CD4-positive, alpha-beta T cell (primary cell): Measurements from ENCODE around the gene NTNG2. TPM values are rescaled to one million over a fixed set of nuclear protein-coding genes. Genes with fewer than 3 reads are reported as not detected.

Experiments
- ATAC-seq: fragments of 200-7000 bp; cut with Tn5 transposase; one replicate; pipeline ENCODE4 v1.10.0; 2022; ENCODE audit warnings: mild to moderate bottlenecking; ENCODE audit not compliant: poor library complexity
- CTCF ChIA-PET: fragments of 350-600 bp; sonication (Branson Sonifier 250); formaldehyde crosslinking; loops from one replicate; lab custom pipeline; 2021; ENCODE audit warnings: antibody characterized with exemption, inconsistent platforms; lab: Charles Lee
- POLR2A ChIA-PET: fragments of 350-600 bp; sonication (Branson Sonifier 250); formaldehyde crosslinking; loops from one replicate; lab custom pipeline; 2021; ENCODE audit warnings: antibody characterized with exemption, inconsistent platforms; lab: Charles Lee
- DNase-seq, 14 experiments: peaks; one replicate each; pipeline ENCODE4 v3.0.0-alpha.2; 2013 to 2020; ENCODE audit warnings: mixed read lengths in 2 of 14
- H3K27ac ChIP-seq, 2 donors: one replicate each; pipeline versions ENCODE4 v1.5.1 to v1.7.0; 2013; ENCODE audit warnings: low read length in 2 of 2, low read depth in 1 of 2, mild to moderate bottlenecking in 1 of 2
- H3K27me3 ChIP-seq, 2 experiments: 1 replicate in 1 of 2; 2 replicates in 1 of 2; pipeline versions ENCODE4 v1.6.1 to v1.7.0; 2013; ENCODE audit warnings: low read length in 2 of 2, control low read depth in 1 of 2, mild to moderate bottlenecking in 1 of 2, moderate library complexity in 1 of 2; ENCODE audit not compliant: insufficient read depth in 2 of 2, control insufficient read depth in 1 of 2
- H3K36me3 ChIP-seq: one replicate; pipeline ENCODE4 v1.6.1; 2013; ENCODE audit warnings: low read length, control low read depth; ENCODE audit not compliant: insufficient read depth
- H3K4me1 ChIP-seq: one replicate; pipeline ENCODE4 v1.6.1; 2013; ENCODE audit warnings: low read length, control low read depth; ENCODE audit not compliant: insufficient read depth
- H3K4me3 ChIP-seq: one replicate; pipeline ENCODE4 v1.5.1; 2013; ENCODE audit warnings: mild to moderate bottlenecking, low read length, moderate library complexity
- H3K9me3 ChIP-seq, 2 experiments: 1 replicate in 1 of 2; 2 replicates in 1 of 2; pipeline versions ENCODE4 v1.6.1 to v1.7.0; 2013; ENCODE audit warnings: low read length in 2 of 2, mild to moderate bottlenecking in 2 of 2, control low read depth in 1 of 2, moderate library complexity in 1 of 2; ENCODE audit not compliant: control insufficient read depth in 1 of 2, insufficient read depth in 1 of 2
- H3K27ac Mint-ChIP-seq: one replicate; pipeline ENCODE4 v1.8.0; 2020; ENCODE audit warnings: mixed read lengths
- H3K27me3 Mint-ChIP-seq: one replicate; pipeline ENCODE4 v1.8.0; 2021; ENCODE audit warnings: mixed read lengths
- H3K36me3 Mint-ChIP-seq: one replicate; pipeline ENCODE4 v1.8.0; 2021; ENCODE audit warnings: low read depth, mixed read lengths
- H3K4me1 Mint-ChIP-seq: one replicate; pipeline ENCODE4 v1.8.0; 2021; ENCODE audit warnings: low read depth, mixed read lengths
- H3K4me3 Mint-ChIP-seq: one replicate; pipeline ENCODE4 v1.8.0; 2020; ENCODE audit warnings: mild to moderate bottlenecking, mixed read lengths
- H3K9me3 Mint-ChIP-seq: one replicate; pipeline ENCODE4 v1.8.0; 2020; ENCODE audit warnings: mixed read lengths
- intact Hi-C, 2 experiments: fragments of 100-400 bp; cut with DNase I in 1 of 2; cut with micrococcal nuclease in 1 of 2; formaldehyde crosslinking; loops; one replicate each; pipeline versions ENCODE4 v1.15.1 to v1.9.0; 2023 to 2025; cut with DNase I, micrococcal nuclease
- total RNA-seq, 174 experiments: library from RNA in 2 of 174; stranded (reverse) in 2 of 174; gene quantifications; one replicate each; pipeline ENCODE4 v1.2.3 and lab custom pipeline; 2021 to 2026
- TF ChIP-seq, protein P1 (sequence below): fragments of 200-600 bp; IDR thresholded peaks from one replicate; pipeline ENCODE4 v1.8.0; 2022; ENCODE audit warnings: antibody characterized with exemption, mild to moderate bottlenecking

Gene NTNG2
- total RNA-seq, 2 experiments from 2014 or later: 2.2 to 2.6 TPM

DNA sequence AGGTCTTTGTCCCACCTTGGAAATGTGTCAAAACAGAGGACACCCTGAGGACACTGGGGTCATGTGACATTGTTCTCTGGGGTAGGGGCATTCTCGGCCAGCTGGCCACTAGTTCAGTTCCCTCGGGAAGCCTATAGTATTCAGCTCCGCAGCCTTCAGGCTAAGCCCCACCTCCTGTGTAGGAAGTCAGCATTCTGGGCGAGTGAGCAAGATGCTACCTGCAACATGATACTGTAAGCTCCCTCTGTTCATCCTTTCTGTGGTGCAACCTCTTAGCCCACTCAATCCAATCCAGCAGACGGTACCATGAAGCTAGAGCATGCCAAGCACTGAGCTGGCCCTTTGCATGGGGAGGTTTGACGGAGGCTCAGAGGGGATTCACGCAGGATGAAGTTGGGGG is 5.3 kb downstream of the NTNG2 start:
- no peak overlapping the region for H3K27ac Mint-ChIP-seq
- no peak for ATAC-seq
- peaks cover 67% of the 10 kb centered on the region for H3K27me3 Mint-ChIP-seq
- H3K4me3 ChIP-seq: no peak overlapping the region
- no peaks in the 10 kb centered on the region for H3K36me3 ChIP-seq
- H3K9me3 Mint-ChIP-seq: no peaks in the 10 kb centered on the region
- TF ChIP-seq, protein P1, sequence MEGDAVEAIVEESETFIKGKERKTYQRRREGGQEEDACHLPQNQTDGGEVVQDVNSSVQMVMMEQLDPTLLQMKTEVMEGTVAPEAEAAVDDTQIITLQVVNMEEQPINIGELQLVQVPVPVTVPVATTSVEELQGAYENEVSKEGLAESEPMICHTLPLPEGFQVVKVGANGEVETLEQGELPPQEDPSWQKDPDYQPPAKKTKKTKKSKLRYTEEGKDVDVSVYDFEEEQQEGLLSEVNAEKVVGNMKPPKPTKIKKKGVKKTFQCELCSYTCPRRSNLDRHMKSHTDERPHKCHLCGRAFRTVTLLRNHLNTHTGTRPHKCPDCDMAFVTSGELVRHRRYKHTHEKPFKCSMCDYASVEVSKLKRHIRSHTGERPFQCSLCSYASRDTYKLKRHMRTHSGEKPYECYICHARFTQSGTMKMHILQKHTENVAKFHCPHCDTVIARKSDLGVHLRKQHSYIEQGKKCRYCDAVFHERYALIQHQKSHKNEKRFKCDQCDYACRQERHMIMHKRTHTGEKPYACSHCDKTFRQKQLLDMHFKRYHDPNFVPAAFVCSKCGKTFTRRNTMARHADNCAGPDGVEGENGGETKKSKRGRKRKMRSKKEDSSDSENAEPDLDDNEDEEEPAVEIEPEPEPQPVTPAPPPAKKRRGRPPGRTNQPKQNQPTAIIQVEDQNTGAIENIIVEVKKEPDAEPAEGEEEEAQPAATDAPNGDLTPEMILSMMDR: no peak
- no peak overlapping the region for H3K4me3 Mint-ChIP-seq
- peaks cover 35 to 59% of the 10 kb centered on the region in 2 experiments for H3K27me3 ChIP-seq
- H3K36me3 Mint-ChIP-seq: no peaks in the 10 kb centered on the region
- no peak overlapping the region for H3K27ac ChIP-seq
- DNase-seq: no peak
- POLR2A ChIA-PET: no interaction called here
- peaks cover 10% of the 10 kb centered on the region for H3K4me1 Mint-ChIP-seq
- H3K4me1 ChIP-seq: peaks cover 20% of the 10 kb centered on the region
- CTCF ChIA-PET: interaction anchor here (1.5 kb wide), 1 partner anchor 101 kb away, joined by 3 read pairs; no protein-coding TSS in a partner anchor
- peaks cover 0 to 10% of the 10 kb centered on the region in 2 experiments for H3K9me3 ChIP-seq
- intact Hi-C loops: loop anchor here in 1 of 2 experiments (10.0 kb wide), 1 partner anchor 402 kb away; no protein-coding TSS in a partner anchor

DNA sequence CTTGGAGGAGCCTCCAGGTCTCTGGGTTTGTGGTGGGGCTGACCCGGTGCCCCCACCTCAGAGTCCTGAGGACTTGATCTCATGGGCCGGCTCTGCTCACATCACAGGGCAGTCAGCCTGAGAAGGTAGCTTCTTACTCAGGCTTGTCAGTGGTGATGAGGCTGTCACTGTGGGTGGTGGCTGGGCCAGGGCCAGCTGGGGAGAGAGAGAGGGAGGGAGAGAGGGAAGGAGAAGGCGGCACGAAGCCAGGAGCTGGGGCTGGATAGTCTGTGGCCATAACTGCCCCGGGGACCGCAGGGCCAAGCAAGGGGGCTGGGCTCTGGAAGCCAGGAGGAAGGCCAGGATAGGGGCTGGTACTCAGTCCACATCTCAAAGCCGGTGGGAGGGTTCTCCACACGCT is 6.5 kb downstream of the NTNG2 start:
- intact Hi-C loops: loop anchor here in 1 of 2 experiments (10.0 kb wide), 1 partner anchor 404 kb away; no protein-coding TSS in a partner anchor
- DNase-seq (no peak), ATAC-seq (no peak)
- POLR2A ChIA-PET: no interaction called here
- CTCF ChIA-PET: interaction anchor here (1.5 kb wide), 1 partner anchor 100 kb away, joined by 3 read pairs; no protein-coding TSS in a partner anchor
- Mint-ChIP-seq H3K27ac (no peak overlapping the region), H3K27me3 (peaks cover 64% of the 10 kb centered on the region), H3K4me1 (peaks cover 6% of the 10 kb centered on the region), H3K9me3 (no peaks in the 10 kb centered on the region), H3K4me3 (no peak overlapping the region), H3K36me3 (no peaks in the 10 kb centered on the region)
- TF ChIP-seq, protein P1: no peak
- Histone ChIP-seq H3K4me3 (no peak overlapping the region), H3K9me3 (peaks cover 0 to 10% of the 10 kb centered on the region in 2 experiments), H3K36me3 (no peaks in the 10 kb centered on the region), H3K4me1 (peaks cover 9% of the 10 kb centered on the region), H3K27ac (no peak overlapping the region), H3K27me3 (peaks cover 27 to 48% of the 10 kb centered on the region in 2 experiments)

DNA sequence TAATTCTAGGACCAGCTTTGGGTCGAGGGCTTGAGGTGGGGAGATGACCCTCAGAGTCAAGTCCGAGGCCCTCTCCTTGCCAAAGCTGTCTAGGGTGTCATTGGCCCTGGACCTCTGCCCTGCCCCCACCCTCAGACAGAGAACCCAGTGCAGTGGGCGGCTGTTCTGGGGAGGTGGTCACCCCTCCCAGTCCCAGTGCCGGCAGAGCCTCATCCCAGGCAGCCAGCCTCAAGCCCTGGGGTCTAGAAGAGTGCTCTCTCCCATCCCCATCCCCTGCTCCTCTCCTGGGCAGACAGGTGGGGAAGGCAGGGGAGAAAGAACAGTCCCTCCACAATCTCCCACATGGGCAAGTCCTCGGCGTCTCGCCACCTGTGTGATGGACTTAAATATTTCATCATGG is 7.0 kb downstream of the NTNG2 start:
- H3K9me3 Mint-ChIP-seq: no peaks in the 10 kb centered on the region
- Histone ChIP-seq H3K27me3 (peaks cover 23 to 43% of the 10 kb centered on the region in 2 experiments), H3K27ac (no peak overlapping the region), H3K4me1 (peaks cover 4% of the 10 kb centered on the region), H3K9me3 (peaks cover 0 to 10% of the 10 kb centered on the region in 2 experiments), H3K4me3 (no peak overlapping the region), H3K36me3 (no peaks in the 10 kb centered on the region)
- no peak overlapping the region for H3K4me3 Mint-ChIP-seq
- H3K27ac Mint-ChIP-seq: no peak overlapping the region
- H3K4me1 Mint-ChIP-seq: peaks cover 4% of the 10 kb centered on the region
- ChIA-PET POLR2A (no interaction called here), CTCF (interaction anchor here (1.5 kb wide), 1 partner anchor 100 kb away, joined by 3 read pairs; no protein-coding TSS in a partner anchor)
- no peaks in the 10 kb centered on the region for H3K36me3 Mint-ChIP-seq
- TF ChIP-seq, protein P1: no peak
- peaks cover 66% of the 10 kb centered on the region for H3K27me3 Mint-ChIP-seq
- intact Hi-C loops: loop anchor here (1.0 to 10.0 kb wide), 3 partner anchors 67 to 404 kb away; no protein-coding TSS in a partner anchor
- ATAC-seq (no peak), DNase-seq (no peak)
